Right lobe of liver (tissue), 6 donors: ENCODE measurements around the gene GRK4. TPM values are rescaled to one million over a fixed set of nuclear protein-coding genes. Genes with fewer than 3 reads are reported as not detected.

Source experiments
- ATAC-seq, 4 donors: fragments of 200-7000 bp; cut with Tn5 transposase; one replicate each; pipeline ENCODE4 v1.9.1; 2020; ENCODE audit warnings: mild to moderate bottlenecking in 4 of 4, moderate library complexity in 4 of 4
- DNase-seq, 3 donors: peaks; one replicate each; pipeline ENCODE4 v3.0.0-alpha.2; 2020
- H3K27ac ChIP-seq, 3 donors: fragments of 200-600 bp; one replicate each; pipeline ENCODE4 v1.8.0; 2022
- H3K27me3 ChIP-seq, 2 donors: fragments of 200-600 bp; one replicate each; pipeline ENCODE4 v1.8.0; 2022
- H3K36me3 ChIP-seq, 4 donors: fragments of 200-600 bp; sonication (generic) in 1 of 4; one replicate each; pipeline versions ENCODE4 v1.5.1 to v1.8.0; 2017 to 2022; ENCODE audit warnings: control low read depth in 1 of 4
- H3K4me1 ChIP-seq, 4 donors: fragments of 200-600 bp; sonication (generic) in 1 of 4; one replicate each; pipeline versions ENCODE4 v1.5.1 to v1.8.0; 2017 to 2022; ENCODE audit warnings: control low read depth in 1 of 4
- H3K4me3 ChIP-seq, 3 donors: fragments of 200-600 bp; one replicate each; pipeline ENCODE4 v1.8.0; 2022
- H3K9me3 ChIP-seq, 4 donors: fragments of 200-600 bp; sonication (generic) in 1 of 4; one replicate each; pipeline versions ENCODE4 v1.5.1 to v1.8.0; 2017 to 2022; ENCODE audit warnings: control low read depth in 1 of 4
- POLR2A ChIP-seq: fragments of 450-650 bp; IDR thresholded peaks from one replicate; pipeline ENCODE4 v1.6.1; 2017; ENCODE audit warnings: antibody characterized with exemption, mild to moderate bottlenecking
- WGBS: methylation state at CpG from one replicate; pipeline ENCODE4 v1.1.6; 2018; ENCODE audit warnings: low coverage, low lambda C conversion rate; ENCODE audit not compliant: insufficient coverage; ENCODE audit errors: missing lambda C conversion rate; 5-methylcytosine and 5-hydroxymethylcytosine counted together
- intact Hi-C, 2 donors: fragments of 100-400 bp; cut with DNase I; formaldehyde crosslinking; loops; one replicate each; pipeline versions ENCODE4 v1.11.2 to v1.14.1; 2022
- total RNA-seq, 6 experiments: library from RNA; depleted of rRNA in 2 of 6; stranded (reverse); fragments of >200 nt in 2 of 6; fragmentation: NEBNext Ultra II Directional in 3 of 6; extraction: Animal tissue kit (Norgen Biotek cat#: 25700) in 3 of 6; gene quantifications; one replicate each; pipeline versions ENCODE4 v1.1.0 to v1.2.4, GENCODE V29; 2016 to 2023
- TF ChIP-seq, protein P1 (sequence below), 4 donors: fragments of 200-600 bp in 3 of 4; fragments of 450-650 bp in 1 of 4; IDR thresholded peaks; one replicate each; pipeline versions ENCODE4 v1.5.1 to v1.8.0; 2016 to 2022; ENCODE audit warnings: antibody characterized with exemption in 4 of 4, mild to moderate bottlenecking in 2 of 4
- donor health status: DM: no; HTN: yes; CAD: no.
- donor health status: DM: no; HTN: no; CAD: no.
- donor health status: DM: no; HTN: no; CAD: no.
- donor health status: DM: no; HTN: yes; CAD: no.
- donor health status: DM: no; HTN: yes; CAD: no.

GRK4 gene
- total RNA-seq, 6 experiments from 2014 or later: 1.0 to 4.3 (median 2.8) TPM

DNA sequence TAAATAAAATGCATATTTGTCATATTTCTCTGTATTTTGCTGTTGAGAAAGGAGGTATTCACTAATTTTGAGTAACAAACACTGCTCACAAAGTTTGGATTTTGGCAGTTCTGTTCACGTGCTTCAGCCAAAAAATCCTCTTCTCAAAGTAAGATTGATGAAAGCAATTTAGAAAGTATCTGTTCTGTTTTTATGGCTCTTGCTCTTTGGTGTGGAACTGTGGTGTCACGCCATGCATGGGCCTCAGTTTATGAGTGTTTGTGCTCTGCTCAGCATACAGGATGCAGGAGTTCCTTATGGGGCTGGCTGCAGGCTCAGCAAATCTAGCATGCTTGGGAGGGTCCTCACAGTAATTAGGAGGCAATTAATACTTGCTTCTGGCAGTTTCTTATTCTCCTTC, 114.4 kb downstream of the GRK4 start:
- no peaks in the 10 kb centered on the region for H3K9me3 ChIP-seq
- DNase-seq (no peak), ATAC-seq (no peak)
- TF ChIP-seq, protein P1, sequence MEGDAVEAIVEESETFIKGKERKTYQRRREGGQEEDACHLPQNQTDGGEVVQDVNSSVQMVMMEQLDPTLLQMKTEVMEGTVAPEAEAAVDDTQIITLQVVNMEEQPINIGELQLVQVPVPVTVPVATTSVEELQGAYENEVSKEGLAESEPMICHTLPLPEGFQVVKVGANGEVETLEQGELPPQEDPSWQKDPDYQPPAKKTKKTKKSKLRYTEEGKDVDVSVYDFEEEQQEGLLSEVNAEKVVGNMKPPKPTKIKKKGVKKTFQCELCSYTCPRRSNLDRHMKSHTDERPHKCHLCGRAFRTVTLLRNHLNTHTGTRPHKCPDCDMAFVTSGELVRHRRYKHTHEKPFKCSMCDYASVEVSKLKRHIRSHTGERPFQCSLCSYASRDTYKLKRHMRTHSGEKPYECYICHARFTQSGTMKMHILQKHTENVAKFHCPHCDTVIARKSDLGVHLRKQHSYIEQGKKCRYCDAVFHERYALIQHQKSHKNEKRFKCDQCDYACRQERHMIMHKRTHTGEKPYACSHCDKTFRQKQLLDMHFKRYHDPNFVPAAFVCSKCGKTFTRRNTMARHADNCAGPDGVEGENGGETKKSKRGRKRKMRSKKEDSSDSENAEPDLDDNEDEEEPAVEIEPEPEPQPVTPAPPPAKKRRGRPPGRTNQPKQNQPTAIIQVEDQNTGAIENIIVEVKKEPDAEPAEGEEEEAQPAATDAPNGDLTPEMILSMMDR (IDR thresholded peaks at IDR 0.05): no peak
- TF ChIP-seq POLR2A: no peak
- H3K27me3 ChIP-seq: no peaks in the 10 kb centered on the region
- intact Hi-C loops: no loop called here
- no peak overlapping the region for H3K4me3 ChIP-seq
- H3K27ac ChIP-seq: no peak overlapping the region
- H3K4me1 ChIP-seq: peaks cover 0 to 26% (median 2%) of the 10 kb centered on the region in 4 donors
- 70% methylated on average over 2 of the region's 2 CpGs for WGBS
- no peaks in the 10 kb centered on the region for H3K36me3 ChIP-seq

DNA sequence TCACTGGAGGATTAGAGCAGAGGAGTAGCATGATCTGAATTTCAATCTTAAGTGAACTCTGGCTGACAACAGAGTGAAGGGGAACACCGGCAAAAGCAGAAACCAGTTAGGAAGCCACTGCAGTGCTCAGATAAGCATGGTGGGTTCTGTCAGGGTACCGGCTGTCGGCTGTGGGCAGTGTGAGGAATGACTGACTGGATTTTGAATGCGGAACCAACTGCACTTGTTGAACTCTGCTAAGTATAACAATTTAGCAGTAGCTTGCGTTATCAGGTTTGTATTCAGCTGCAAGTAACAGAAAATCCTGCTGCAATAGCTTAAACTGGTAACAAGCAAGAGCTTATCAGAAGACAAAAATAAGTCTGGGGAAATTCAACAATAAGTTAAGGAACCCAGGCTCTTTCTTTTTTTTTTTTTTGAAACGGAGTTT, 116.3 kb downstream of the GRK4 start:
- peak in 1 of 4 donors; percentile 10 for ATAC-seq
- intact Hi-C loops: no loop called here
- Histone ChIP-seq H3K27ac (no peak overlapping the region), H3K4me3 (no peak overlapping the region), H3K36me3 (no peaks in the 10 kb centered on the region), H3K27me3 (no peaks in the 10 kb centered on the region), H3K4me1 (peaks cover 0 to 22% (median 2%) of the 10 kb centered on the region in 4 donors), H3K9me3 (no peaks in the 10 kb centered on the region)
- TF ChIP-seq, protein P1 (IDR thresholded peaks at IDR 0.05): no peak
- TF ChIP-seq POLR2A: no peak
- WGBS: 77% methylated on average over 5 of the region's 6 CpGs
- no peak for DNase-seq

DNA sequence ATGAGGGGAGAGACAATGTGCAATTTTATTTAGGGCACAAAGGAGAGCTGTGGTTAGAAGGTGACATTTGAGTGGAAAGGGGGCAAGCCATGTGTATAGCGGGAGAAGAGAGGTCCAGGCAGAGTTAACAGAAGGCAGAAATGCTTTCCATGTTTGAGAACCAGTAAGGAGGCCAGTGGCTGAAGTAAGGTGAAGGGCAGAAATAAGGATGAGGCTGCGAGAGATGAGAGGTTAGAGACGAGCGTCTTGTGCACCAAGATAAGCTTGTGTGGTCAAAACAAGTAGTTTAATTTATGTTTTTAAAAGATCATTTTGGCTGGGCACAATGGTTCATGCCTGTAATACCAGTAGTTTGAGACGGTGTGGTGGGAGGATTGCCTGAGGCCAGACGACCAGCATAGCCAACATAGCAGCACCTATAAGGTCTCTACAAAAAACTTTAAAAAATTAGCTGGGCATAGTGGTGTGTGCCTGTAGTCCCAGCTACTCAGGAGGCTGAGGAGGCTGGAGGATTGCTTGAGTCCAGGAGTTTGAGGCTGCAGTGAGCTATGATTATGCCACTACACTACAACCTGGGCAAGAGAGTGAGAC, 119.6 kb downstream of the GRK4 start:
- Histone ChIP-seq H3K9me3 (no peaks in the 10 kb centered on the region), H3K36me3 (no peaks in the 10 kb centered on the region), H3K4me3 (no peak overlapping the region), H3K27me3 (no peaks in the 10 kb centered on the region), H3K27ac (no peak overlapping the region), H3K4me1 (peaks cover 0 to 24% (median 4%) of the 10 kb centered on the region in 4 donors)
- intact Hi-C loops: no loop called here
- ATAC-seq (no peak), DNase-seq (no peak)
- no peak for TF ChIP-seq POLR2A
- TF ChIP-seq, protein P1 (IDR thresholded peaks at IDR 0.05): no peak
- 81% methylated on average over 6 of the region's 6 CpGs for WGBS

DNA sequence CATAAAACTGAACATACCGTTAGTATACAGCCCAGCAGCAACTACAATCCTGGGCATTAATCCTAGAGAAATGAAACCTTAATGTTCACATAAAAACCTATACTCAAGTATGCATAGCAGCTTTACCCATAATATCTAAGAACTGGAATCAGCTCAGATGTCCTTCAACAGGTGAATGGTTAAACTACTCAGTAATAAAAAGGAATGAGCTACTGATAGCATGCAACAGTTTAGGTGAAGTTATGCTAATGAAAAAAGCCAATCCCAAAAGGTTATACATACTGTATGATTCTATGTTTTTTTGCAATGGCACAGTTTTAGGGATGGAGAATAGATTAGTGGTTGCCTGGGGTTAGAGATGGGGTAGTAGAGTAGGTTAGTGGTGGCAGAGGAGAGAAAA, 120.4 kb downstream of the GRK4 start:
- H3K27ac ChIP-seq: no peak overlapping the region
- no peaks in the 10 kb centered on the region for H3K9me3 ChIP-seq
- no peaks in the 10 kb centered on the region for H3K36me3 ChIP-seq
- H3K4me3 ChIP-seq: no peak overlapping the region
- WGBS: 9% methylated on average over 1 of the region's 1 CpG
- ATAC-seq (no peak), DNase-seq (no peak)
- peaks cover 0 to 23% (median 4%) of the 10 kb centered on the region in 4 donors for H3K4me1 ChIP-seq
- H3K27me3 ChIP-seq: no peaks in the 10 kb centered on the region
- intact Hi-C loops: no loop called here
- TF ChIP-seq, protein P1 (IDR thresholded peaks at IDR 0.05): no peak
- TF ChIP-seq POLR2A: no peak
